Gastroesophageal sphincter (tissue), 3 donors: ENCODE data around the gene IL17B.

ENCODE experiments used
- EP300 ChIP-seq: sonication (generic); formaldehyde crosslinking; IDR thresholded peaks from one replicate; pipeline ENCODE4 v1.6.1; 2017; ENCODE audit warnings: antibody characterized with exemption, mild to moderate bottlenecking
- POLR2A ChIP-seq, 2 donors: fragments of 450-650 bp; IDR thresholded peaks; one replicate each; pipeline ENCODE4 v1.6.1; 2017; ENCODE audit warnings: antibody characterized with exemption in 2 of 2, mild to moderate bottlenecking in 2 of 2, moderate library complexity in 1 of 2
- POLR2AphosphoS5 ChIP-seq: sonication (generic); formaldehyde crosslinking; IDR thresholded peaks from one replicate; pipeline ENCODE4 v1.6.1; 2017; ENCODE audit warnings: antibody characterized with exemption
- TF ChIP-seq, protein P1 (sequence below), 4 experiments: fragments of 200-600 bp in 2 of 4; fragments of 450-650 bp in 2 of 4; sonication (generic) in 1 of 4; IDR thresholded peaks; one replicate each; pipeline ENCODE4 v1.5.1; 2017 to 2019; ENCODE audit warnings: antibody characterized with exemption in 4 of 4, mild to moderate bottlenecking in 2 of 4, moderate library complexity in 2 of 4

DNA sequence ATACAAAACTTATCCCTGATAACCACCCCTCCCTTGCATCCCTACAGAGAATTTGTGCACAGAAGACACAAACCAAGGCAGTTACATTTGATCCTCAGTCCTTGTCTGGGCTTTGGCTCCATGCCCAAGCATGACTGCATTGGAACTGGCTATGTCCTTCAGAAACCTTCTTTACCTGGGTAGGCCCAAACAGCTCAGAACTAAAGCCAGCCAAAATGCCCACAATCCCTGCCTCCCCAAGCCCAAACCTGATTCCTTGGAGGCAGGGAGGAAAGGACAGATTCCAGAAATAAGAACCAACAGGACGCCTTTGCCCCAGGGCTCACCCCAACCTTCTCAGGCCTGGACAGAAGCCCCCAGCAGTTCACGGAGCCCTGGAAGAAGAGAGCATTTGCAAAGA lies 8.2 kb downstream of the IL17B start:
- TF ChIP-seq, protein P1, sequence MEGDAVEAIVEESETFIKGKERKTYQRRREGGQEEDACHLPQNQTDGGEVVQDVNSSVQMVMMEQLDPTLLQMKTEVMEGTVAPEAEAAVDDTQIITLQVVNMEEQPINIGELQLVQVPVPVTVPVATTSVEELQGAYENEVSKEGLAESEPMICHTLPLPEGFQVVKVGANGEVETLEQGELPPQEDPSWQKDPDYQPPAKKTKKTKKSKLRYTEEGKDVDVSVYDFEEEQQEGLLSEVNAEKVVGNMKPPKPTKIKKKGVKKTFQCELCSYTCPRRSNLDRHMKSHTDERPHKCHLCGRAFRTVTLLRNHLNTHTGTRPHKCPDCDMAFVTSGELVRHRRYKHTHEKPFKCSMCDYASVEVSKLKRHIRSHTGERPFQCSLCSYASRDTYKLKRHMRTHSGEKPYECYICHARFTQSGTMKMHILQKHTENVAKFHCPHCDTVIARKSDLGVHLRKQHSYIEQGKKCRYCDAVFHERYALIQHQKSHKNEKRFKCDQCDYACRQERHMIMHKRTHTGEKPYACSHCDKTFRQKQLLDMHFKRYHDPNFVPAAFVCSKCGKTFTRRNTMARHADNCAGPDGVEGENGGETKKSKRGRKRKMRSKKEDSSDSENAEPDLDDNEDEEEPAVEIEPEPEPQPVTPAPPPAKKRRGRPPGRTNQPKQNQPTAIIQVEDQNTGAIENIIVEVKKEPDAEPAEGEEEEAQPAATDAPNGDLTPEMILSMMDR (IDR thresholded peaks at IDR 0.05): no peak
- TF ChIP-seq POLR2AphosphoS5 (no peak), POLR2A (IDR thresholded peaks at IDR 0.05) (no peak), EP300 (no peak)
